ENCODE measurements around the gene YDJC. TPM values are rescaled to one million over a fixed set of nuclear protein-coding genes. Genes with fewer than 3 reads are reported as not detected.
A peak's percentile ranks its signal among the peaks of the same experiment; 100 is the strongest.

YDJC gene
- total and polyA plus RNA-seq, 9 of the 15 experiments (the other 6 are each of a cell fraction or from before 2014, with no cell fraction given), result 13.5 to 871 (median 164) TPM

DNA sequence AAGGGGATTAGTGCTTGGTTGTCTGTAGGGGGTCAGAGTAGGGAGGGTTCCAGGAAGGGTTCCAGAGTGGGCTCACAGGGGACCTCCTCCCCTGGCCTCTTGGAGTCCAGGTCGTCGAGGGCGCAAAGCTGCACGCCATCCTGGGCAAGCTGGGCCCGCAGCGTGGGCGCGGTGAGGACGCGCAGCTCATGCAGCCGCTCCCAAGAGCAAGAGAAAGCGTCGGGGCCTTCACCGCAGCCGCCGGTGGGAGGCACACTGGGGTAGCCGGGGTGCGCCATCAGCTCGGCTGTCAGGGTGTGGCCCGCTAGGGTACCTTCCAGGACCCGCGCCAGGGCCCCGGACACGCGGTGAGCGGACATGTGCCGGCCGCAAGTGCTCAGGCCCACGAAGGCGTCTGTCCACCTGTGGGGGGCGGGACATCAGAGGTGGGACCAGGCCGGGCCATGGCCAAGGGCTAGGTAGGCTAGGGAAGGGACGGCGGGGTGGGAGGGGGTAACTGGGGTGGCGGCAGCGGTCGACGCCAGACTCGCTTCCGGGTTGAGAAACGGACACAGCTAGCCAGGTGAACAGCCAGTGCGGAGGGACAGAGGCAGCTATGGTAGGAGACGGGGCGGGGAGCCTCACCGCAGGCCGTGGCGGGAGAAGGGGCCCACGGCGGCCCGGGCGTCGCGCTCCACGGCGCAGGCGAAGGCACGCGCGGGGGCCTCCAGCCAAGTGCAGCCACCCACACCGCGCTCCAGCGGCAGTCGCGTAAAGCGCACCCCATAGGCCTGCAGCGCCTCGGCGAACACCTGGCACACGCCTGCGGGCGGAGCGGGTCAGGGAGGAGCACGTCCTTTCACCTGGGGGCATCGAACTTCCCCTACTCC lies 1.2 kb downstream of the YDJC start (continued):
- no peak for TF ChIP-seq ARID4B (CRISPR knock-in tag; IDR thresholded peaks at IDR 0.05)
- no peak for TF ChIP-seq GABPA (tag; conservative IDR thresholded peaks at IDR 0.05; ENCODE audit: low read depth)
- TF ChIP-seq ZNF561 (CRISPR knock-in tag; conservative IDR thresholded peaks at IDR 0.05), result no peak
- TF ChIP-seq HNRNPK (IDR thresholded peaks at IDR 0.05; ENCODE audit: low read depth, low read length, poor library complexity, severe bottlenecking), result no peak
- no peak for TF ChIP-seq PBX2 (CRISPR knock-in tag; IDR thresholded peaks at IDR 0.05; ENCODE audit: low read depth)
- TF ChIP-seq PBX2 (tag; conservative IDR thresholded peaks at IDR 0.05; ENCODE audit: low read depth), result no peak
- no peak for TF ChIP-seq TAL1 (IDR thresholded peaks at IDR 0.05)
- TF ChIP-seq ZBTB9 (CRISPR knock-in tag; IDR thresholded peaks at IDR 0.05), result no peak
- peak; percentile 6; the same call in 1 of the 2 replicates for TF ChIP-seq JUND (IDR thresholded peaks at IDR 0.05; ENCODE audit: borderline replicate concordance, low read depth, low read length)
- no peak for TF ChIP-seq JUND (tag; IDR thresholded peaks at IDR 0.05; ENCODE audit: borderline replicate concordance, low read depth, low read length)
- no peak for TF ChIP-seq MTA2 (IDR thresholded peaks at IDR 0.05; ENCODE audit: low read depth)
- TF ChIP-seq RCOR1 (IDR thresholded peaks at IDR 0.05; ENCODE audit: borderline replicate concordance in 1 of 2, low read depth in 2 of 2, low read length in 2 of 2), result peak in 1 of 2 experiments; percentile 32; a peak in 2 of 4 replicates
- no peak for TF ChIP-seq MCM5 (IDR thresholded peaks at IDR 0.05; ENCODE audit: low read depth)
- TF ChIP-seq ZFX (CRISPR knock-in tag; IDR thresholded peaks at IDR 0.05), result no peak
- no peak for TF ChIP-seq HMG20B (CRISPR knock-in tag; IDR thresholded peaks at IDR 0.05)
- no peak for TF ChIP-seq NCOA2 (IDR thresholded peaks at IDR 0.05; ENCODE audit: partially characterized antibody in 2 of 2)

Measured in K562 (cell line).